CD4-positive, alpha-beta T cell treated with Interleukin-12 subunit alpha and Interleukin-12 subunit beta, for 1 hour (primary cell): Measurements from ENCODE around the gene TMEM135.

Experiments
- DNase-seq: peaks from one replicate; pipeline ENCODE4 v3.0.0-alpha.2; 2020

Gene TMEM135

DNA sequence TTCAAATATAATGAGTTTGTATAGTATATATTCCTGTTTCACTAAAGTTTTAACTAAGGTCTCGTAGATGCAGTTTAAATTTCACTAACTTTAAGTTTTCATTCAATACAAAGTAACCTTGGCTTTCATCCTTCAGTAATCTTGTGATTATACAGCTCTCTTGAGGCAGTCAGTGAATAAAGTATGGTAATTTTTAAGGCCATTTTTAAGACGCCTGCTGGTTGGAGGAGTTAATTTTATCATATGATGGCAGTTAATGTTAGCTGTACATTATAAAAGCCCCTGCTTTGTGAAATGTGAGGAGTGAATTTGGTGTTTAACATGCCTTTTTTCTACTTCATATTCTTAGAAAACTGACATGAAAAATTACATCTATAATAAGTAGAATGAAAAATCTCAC lies 163.6 kb downstream of the TMEM135 start:
- DNase-seq: no peak

DNA sequence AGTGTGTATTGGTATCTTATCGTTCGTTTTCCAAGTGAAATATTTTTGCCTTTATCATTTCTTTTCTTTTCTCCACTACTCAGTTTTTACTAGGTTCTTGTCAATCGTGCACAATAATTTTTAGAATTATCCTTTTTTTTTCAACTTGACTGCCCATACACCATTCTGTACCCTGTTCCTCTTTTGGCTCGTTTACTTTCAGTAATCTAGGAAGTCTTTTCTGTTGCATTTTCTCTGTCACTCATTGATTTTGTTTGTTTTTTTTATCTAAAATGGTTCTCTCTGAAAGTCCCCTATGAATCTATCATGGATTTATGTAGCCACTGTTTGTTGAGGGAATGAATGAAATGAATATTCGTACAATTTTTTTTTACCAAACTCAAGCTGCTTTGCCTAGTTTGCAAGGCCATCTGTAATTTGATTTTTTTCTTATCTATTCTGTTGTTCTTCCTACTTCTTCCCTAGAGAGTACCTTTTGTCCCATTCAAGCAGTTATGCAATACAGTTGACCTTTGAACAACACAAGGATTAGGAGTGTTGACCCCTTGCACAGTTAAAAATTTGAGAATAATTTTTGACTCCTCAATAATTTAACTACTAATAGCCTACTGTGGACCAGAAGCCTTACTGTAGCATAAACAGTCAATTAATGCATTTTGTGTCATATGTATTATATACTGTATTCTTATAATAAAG lies 166.3 kb downstream of the TMEM135 start:
- no peak for DNase-seq

DNA sequence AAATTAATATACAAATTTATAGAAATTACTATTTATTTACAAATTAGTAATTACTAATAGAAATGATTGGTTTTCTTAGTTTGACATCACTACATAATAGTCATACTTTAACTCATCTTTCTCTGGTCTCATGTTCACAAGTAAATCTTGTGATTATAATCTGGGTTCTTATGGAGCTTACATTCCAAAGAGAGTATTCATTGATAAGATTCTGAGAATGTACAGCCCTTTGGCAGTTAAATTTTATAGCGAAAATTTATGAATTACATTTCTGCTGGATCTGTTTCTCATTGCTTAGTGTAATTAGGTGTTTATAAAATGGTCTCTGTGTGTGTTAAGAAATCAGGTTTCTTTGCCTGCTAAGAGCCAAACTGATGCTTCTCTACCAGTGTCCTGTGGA lies 175.2 kb downstream of the TMEM135 start:
- DNase-seq: no peak

DNA sequence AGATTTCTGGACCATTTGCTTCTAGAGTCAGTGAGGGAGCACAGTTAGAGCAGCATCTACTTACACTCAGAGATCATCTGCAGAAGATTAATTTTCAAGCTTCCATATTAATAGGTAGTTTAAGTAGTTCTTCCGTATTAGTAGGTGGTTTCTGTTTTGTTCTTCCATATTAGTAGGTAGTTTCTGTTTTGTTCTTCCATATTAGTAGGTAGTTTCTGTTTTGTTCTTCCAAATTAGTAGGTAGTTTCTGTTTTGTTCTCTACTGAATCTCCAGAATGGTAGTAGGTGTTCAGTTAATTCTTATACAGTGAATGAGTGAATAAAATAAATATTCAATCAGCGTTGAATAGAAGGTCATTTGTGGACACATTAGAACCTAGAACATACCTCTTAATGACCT lies 175.7 kb downstream of the TMEM135 start:
- DNase-seq: no peak

DNA sequence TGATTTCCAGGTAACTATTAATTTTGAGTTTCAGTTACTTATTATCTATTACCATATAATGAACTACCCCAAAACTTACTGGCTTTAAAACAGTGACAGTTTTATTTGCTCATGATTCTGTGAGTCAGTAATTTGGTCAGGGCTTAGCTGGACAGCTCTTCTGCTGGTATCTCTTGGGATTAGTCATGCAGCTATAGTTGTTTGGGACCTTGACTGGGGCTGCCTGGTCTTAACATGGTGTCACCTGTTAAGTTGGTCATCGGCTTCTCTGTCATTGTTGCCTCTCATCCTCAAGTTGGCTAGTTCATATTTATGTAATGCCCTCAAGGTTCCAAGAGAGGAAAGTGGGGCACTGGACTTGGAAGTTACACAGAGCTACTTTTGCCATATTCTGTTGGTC lies 177.5 kb downstream of the TMEM135 start:
- DNase-seq: no peak

DNA sequence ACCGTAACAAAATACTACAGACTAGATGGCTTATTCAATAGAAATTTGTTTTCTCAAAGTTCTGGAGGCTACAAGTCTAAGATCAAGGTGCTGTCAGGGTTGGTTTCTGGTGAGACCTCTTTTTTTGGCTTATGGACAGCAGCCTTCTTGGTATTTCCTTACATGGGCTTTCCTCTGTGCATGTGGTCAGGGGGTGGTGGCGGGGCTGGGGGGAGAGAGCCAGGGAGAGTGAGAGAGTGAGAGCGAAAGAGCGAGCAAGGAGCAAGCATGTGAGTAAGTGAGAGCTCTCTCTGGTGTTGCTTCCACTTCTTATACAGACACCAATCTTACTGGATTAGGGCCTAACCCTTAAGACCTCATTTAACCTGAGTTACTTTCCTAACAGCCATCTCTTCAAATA lies 181.5 kb downstream of the TMEM135 start:
- no peak for DNase-seq

DNA sequence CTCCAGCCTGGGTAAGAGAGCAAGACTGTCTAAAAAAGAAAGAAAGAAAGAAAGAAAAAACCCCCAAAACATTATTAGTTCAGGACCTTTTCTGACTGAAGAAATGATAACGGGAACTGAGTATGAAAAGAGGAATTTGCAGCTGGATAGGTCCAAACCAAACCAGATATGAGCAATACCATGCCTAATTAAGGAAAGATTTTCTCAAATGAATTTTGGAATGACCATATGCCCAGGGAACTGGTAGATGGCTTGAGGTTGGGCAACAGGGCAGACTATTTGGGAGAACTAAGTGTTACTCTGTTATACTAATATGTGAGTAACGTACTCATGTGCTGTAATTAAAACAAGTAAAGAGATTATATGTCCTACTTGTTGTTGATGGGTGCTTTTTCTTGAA lies 186.1 kb downstream of the TMEM135 start:
- no peak for DNase-seq

DNA sequence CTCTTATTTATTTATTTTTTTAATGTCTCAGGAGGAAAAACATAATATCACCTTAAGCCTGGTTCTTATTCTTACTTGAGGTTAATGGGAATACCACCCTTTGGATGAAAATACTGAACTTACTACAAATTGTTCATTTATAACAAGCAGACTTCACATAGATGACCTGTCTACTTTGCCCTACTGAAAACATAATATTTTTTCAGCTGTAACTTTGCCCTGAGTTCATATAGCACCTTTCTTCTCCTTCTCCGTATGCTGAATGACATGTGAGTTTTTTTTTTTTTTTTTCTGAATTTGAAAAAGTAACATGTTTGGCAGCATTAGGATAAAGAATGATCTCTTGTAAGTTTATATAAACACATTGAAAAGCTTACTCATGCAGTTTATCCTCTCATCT lies 186.8 kb downstream of the TMEM135 start:
- DNase-seq: no peak

DNA sequence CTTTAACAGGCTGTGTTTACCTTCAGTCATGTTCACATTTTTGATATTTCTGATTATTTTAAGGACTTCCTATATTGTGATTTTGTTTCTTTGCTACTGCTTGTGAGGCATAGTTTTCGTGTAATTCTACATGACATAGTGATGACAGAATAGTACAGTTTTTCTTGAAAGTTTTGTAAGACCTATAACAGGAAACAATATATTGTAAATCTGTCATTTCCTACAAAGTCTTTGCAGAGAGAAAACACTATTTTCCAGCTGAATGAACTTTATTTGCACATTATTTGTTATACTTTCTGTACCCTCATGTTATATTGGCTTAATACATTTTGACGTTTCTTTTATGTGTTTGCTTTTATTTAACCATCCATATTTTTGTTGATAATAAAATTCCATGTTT lies 191.1 kb downstream of the TMEM135 start:
- DNase-seq: no peak

DNA sequence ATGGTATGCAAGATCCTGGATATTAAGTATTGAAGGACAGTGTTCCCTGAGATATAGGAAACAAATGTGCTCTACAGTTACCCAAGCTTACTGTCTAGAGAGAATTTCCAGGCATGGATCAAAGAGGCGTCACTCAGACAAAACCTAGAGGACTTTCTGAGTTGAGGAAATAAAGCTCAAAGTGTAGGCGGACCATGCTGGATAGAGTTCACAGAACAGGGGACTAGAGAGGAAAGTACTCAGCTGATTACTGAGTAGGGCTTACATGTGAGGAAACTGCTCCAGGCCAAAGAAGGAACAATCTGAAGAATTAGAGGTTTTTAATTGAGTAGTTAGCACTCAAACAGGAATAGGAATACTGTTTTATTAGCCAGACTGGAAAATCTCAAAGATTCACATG lies 193.3 kb downstream of the TMEM135 start:
- DNase-seq: no peak

DNA sequence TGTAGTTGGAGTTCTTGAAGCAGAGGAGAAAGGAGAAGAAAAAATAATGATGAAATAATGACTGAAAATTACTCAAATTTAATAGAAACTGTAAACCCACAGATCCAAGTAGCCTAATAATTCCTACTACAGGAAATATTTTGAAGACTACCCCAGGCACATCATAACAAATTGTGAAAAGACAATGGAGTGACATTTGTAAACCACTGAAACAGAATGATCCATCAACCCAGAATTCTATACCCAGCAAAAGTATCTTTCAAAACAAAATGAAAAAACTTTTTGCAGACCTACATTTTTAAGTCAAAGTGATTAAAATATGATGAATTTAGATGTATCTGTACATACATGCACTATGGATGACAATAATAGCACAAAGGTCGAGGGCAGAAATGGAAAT lies 194.6 kb downstream of the TMEM135 start:
- DNase-seq: no peak

DNA sequence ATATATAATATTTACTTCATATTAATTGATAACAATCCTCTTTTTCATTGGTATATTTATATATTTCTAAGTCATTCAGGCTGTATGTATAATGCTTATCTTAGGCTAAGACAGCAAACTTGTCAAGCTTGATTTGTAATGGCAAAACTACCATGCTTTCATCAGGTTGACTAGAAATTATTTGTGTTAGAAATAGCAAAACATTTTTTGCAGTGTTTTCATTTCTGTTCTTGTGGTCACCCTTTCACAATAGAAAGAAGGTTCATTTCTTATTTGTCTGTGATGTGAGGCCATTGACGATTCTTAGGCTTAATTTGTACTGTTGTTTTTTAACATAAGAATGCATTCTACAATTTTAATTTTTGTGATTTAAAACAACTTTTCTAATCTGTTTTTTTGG lies 197.6 kb downstream of the TMEM135 start:
- DNase-seq: no peak

DNA sequence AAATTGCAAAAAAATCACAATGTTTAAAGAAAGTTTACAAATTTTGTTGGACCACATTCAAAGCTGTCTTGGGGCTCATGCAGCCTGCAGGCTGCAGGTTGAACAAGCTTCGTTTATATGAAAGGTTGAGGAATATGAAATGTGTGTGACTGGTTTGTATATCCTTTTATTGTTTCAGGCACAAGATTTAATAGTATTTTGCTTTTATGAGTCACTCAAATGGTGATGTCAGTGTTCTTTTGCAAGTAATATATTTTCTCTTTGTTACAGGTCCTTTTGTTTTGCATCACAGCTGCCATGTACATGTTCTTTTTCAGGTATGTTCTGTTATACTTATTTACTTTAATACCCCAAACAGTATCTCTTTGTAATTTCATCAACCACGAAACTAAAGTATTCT lies 198.6 kb downstream of the TMEM135 start:
- no peak for DNase-seq

DNA sequence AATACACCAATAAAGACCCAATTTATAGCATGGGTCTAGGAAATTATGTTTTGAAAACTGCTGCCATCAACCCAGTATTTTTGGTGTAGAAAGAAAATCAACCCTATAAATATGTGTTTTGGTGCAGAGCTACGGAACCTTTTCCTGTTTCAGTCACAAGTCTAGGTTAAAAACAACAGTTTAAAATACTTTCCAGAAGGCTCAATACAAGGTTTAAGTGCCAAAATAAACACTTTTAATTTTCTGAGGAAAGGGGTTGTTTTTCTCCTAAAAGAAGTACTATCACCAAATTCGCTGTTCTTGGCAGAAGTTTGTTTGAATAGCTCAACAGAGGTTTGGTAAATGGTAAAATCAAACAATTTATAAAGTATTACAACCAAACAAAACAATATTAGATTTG lies 201.3 kb downstream of the TMEM135 start:
- no peak for DNase-seq

DNA sequence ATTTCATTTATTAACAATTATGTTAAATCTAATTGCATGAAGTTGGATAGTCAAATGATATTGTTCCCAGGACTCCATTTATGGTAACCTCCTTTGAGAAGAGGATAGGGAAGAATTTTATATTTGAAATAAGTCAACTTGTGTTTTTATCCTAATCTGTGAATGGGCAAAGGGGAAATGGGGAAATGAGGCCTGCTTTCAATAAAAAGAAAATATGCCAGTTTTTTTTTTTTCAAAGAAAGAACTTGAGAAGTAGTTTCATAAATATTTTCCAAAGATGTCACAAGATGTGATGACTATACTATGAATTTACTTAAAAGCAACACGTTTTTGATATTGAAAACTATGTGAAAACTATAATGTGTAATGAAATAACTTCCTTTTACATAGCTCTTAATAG lies 201.8 kb downstream of the TMEM135 start:
- no peak for DNase-seq

DNA sequence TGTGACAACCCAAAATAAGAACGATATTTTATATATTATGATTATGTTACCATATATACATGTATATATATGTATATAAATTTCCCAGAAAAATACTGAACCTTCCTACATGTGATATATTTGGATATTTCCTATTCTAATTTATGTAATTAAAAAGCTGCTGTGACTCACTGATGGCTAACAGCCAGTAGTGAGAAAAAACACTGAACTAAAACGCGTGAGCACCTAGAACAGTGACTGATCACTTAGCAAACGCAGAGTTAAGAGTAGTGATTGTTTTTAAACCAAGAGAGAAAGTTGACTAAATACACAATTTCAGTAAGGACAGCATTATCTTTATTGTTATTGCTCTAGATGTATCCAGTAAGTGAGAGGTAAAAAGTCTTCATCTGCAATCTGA lies 213.8 kb downstream of the TMEM135 start:
- DNase-seq: no peak

DNA sequence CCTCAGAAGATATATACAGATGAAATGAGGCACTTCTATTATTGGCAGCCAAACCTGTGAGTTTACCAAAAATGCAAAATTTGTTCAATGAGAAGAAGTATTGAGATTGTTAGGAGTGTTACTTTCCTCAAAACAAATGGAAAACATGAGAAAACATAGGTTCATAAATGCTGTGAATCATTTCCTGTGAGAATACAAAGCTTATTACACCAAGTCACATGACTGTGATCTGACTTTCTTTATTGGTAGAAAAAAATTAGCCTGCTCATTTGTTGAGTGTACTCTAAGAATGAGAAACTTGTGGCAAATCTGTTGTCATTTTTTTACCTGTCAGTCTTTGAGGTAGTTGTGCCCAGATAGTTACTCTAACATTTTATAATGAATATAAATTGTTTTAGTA lies 215.1 kb downstream of the TMEM135 start:
- DNase-seq: no peak

DNA sequence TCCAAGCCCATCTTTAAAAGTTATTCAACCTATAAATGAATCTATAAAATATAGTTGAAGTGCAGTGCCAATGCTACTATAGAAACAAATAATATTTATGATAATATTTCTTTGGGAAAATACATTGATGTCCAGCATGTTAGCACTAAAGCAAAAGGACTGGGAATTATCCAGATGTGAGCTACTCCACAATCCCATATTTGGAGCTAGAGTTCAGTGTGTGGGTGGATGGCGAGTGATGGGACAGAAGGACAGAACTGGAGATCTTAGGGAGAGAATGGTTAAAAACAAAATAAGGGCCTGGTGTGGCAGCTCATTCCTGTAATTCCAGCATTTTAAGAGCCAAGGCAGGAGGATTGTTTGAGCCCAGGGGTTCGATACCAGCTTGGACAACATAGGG lies 216.8 kb downstream of the TMEM135 start:
- no peak for DNase-seq

DNA sequence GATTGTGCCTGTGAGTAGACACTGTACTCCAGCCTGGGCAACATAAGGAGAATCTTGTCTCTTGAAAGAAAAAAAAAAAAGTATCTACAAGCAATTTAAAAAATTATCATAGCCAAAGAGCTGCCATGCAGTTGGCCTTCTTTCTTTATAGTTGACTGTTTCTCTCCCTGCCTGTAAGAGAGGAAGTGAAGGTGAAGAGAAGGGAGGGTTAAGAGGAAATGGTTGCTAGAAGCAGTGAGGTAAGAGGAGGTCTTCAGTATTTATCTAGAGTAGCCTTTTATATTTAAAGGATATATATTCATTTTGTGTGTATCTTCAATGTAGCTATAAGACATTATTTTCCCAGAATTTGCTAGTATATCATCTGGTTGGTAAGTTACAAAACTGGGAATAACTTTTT lies 217.9 kb downstream of the TMEM135 start:
- no peak for DNase-seq

DNA sequence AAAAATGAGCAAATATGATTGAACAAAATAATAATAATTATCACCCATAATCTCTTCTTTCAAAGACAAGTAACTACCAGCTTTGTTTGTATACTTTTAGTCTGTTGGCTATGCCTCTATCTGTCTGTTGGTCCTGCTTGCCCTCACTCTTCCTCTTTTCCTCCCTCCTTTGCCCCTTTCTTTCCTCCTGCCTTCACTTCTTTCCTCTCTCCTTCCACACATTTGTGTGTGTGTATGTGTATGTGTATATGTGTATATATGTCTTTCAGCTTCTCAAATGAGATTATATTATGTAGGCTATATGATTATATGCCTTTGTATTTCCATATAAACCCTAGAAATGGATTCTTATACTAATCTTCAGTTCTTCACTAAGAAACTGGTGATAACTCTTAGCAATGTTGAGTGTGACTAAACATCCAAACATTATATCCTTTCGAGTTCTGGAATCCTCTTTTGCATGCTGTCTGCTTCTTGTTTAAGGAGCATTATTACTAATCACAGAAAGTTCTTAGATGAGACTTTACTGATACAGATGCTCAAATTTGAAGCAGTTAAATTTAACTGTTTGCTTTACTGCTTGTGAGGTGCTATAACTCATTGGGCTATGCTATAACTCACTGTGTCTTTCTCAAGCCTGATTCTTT lies 219.1 kb downstream of the TMEM135 start:
- DNase-seq: no peak

DNA sequence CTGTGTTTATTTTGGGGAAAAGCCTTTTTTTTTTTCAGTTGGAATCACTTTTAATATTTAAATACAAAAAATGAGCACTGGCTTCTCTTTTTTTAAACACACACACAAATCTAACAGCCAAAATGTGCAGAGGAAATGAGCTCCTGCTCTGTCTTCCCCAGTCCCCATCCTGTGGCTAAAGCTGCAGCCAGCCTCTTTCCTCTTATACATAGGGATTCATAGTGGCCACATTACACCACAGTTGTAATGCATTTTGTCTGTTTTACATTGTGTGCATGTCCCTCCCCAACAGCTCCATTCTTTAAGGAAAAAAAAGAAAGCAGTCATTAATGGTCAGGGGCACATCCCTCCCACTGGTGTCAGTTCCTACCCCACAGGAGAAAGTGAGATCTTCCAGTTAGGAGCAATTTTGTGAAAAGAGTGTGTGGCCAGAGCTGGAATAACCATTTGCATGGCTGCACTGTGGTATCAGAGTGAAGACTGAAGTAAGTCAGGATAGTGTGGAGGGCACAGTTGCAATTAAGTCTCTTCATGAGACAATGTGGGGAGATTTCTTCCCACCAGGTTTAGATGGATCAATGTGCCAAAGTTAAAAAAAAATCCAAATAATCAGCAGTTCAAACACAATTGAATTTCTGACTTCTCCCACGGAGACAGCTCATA lies 220.6 kb downstream of the TMEM135 start:
- DNase-seq: no peak

DNA sequence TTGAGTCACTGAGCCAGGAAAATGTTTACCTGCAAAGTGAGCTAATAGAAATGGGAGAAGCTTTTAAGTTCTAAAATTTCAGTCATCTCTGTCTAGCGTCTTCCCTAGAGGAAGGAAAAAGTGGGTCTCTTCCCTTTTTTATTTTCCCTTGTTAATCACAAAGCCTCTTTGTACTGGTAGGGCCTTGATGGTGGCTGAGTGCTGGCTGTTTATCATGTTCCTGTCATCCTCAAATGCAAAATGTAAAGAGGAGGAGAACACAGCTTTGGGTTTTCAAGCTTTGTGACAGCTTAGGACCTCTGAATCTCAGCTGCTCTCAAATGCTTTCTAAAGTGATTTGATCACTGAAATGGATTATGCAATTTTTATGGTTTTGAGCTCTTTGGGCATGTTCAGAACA lies 222.0 kb downstream of the TMEM135 start:
- DNase-seq: no peak

DNA sequence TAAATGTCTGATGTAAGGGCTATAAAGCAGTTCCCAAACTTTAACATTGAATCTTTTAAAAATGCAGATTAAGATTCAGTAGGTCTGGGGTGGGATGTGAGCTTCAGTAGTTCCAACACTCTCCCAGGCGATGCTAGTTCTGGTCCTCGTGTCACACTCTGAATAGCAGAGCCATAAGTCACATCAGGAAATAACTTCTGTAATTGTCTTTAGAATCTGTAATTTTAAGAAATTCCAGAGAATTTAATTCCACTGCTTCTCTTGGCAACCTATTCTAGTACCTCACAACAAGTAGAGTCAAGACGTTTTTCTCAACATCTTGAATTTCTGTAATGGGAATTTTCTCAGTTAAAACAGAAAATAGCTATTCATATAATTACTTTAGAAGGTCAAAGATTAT lies 223.1 kb downstream of the TMEM135 start:
- DNase-seq: no peak

DNA sequence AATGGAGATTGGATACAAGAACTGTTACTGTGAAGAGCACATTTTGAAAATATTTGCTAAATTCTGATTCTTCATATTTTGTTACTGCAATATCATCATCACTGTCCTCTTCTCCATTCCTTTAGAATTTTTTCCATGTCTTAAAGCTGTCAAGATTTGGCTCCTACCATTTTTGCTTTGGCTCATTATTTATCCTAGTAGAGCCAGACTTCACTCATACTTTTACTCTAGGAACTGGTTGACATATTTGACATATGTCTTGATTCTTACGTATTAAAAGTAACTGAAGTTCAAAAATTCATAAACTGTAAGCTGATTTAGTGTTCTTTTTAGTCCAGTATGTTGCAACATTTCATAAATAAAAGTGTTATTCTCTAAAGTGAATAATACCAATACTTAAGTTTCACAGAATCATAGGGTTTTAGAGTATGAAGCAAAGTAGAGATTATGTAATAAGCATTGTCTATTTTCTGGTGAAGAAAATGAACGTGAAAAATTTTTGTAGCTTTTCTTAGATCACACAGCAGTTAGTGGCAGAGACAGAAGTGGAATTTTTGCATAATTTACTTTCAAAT lies 225.6 kb downstream of the TMEM135 start:
- DNase-seq: no peak
